PC-9 (cell line): ENCODE data around the gene TMPRSS11A.

Experiments
- CTCF ChIP-seq: fragments of 200-600 bp; sonication (generic); conservative IDR thresholded peaks from 2 replicates; pipeline ENCODE4 v1.6.1; 2017; ENCODE audit warnings: mixed run types, antibody characterized with exemption, mild to moderate bottlenecking, moderate library complexity
- EZH2 ChIP-seq: fragments of 200-600 bp; sonication (generic); IDR thresholded peaks from 2 replicates; pipeline ENCODE4 v1.8.0; 2017; ENCODE audit warnings: antibody characterized with exemption, low read depth

- TF ChIP-seq EZH2 (no peak), CTCF (no peak)
Observed at GRCh38 chr4:67883902-67884301, 79.4 kb downstream of the TMPRSS11A start, which contains the start of gene TMPRSS11D.
